Naive thymus-derived CD8-positive, alpha-beta T cell (primary cell): ENCODE results near the gene POLR2L. TPM values are rescaled to one million over a fixed set of nuclear protein-coding genes. Genes with fewer than 3 reads are reported as not detected.

Source experiments
- ATAC-seq, 2 donors: fragments of 150-1000 bp; cut with Tn5 transposase in 1 of 2; sonication (Bioruptor Pico), chemical (Tn5 transposase) in 1 of 2; 1 replicate in 1 of 2; 2 replicates in 1 of 2; pipeline ENCODE4 v1.10.0; 2021; ENCODE audit warnings: mild to moderate bottlenecking in 2 of 2, moderate library complexity in 2 of 2
- POLR2A ChIA-PET: fragments of 350-600 bp; sonication (Branson Sonifier 250); formaldehyde crosslinking; loops from one replicate; lab custom pipeline; 2021; ENCODE audit warnings: antibody characterized with exemption; lab: Charles Lee
- DNase-seq, 10 donors: peaks; one replicate each; pipeline versions ENCODE4 v3.0.0 to v3.0.0-alpha.2; 2020 to 2022
- H3K27ac Mint-ChIP-seq, 10 donors: one replicate each; pipeline ENCODE4 v1.8.0; 2020 to 2022; ENCODE audit warnings: mild to moderate bottlenecking in 10 of 10, mixed read lengths in 10 of 10, moderate library complexity in 4 of 10, inconsistent platforms in 1 of 10
- H3K27me3 Mint-ChIP-seq, 5 donors: one replicate each; pipeline ENCODE4 v1.8.0; 2021 to 2022; ENCODE audit warnings: mixed read lengths in 5 of 5
- H3K36me3 Mint-ChIP-seq, 3 donors: one replicate each; pipeline ENCODE4 v1.8.0; 2020 to 2022; ENCODE audit warnings: mixed read lengths in 3 of 3, mild to moderate bottlenecking in 2 of 3, inconsistent platforms in 1 of 3
- H3K4me1 Mint-ChIP-seq, 4 donors: one replicate each; pipeline ENCODE4 v1.8.0; 2021 to 2022; ENCODE audit warnings: mixed read lengths in 4 of 4
- H3K4me3 Mint-ChIP-seq, 10 donors: one replicate each; pipeline ENCODE4 v1.8.0; 2020 to 2022; ENCODE audit warnings: mild to moderate bottlenecking in 10 of 10, mixed read lengths in 10 of 10, moderate library complexity in 6 of 10, inconsistent platforms in 1 of 10
- H3K9me3 Mint-ChIP-seq, 9 donors: one replicate each; pipeline ENCODE4 v1.8.0; 2020 to 2022; ENCODE audit warnings: mixed read lengths in 9 of 9, mild to moderate bottlenecking in 3 of 9, inconsistent platforms in 1 of 9, moderate library complexity in 1 of 9
- polyA plus RNA-seq, 3 donors: library from polyadenylated mRNA; unstranded; fragments of 300-500 nt; fragmentation: Illumina TruSeq; gene quantifications; one replicate each; pipeline ENCODE4 v1.2.3, GENCODE V29; 2021
- total RNA-seq, 8 experiments: library from RNA in 2 of 8; stranded (reverse) in 2 of 8; gene quantifications; one replicate each; pipeline ENCODE4 v1.2.3 and lab custom pipeline; 2021 to 2026

The POLR2L gene
- total and polyA plus RNA-seq, 5 experiments from 2014 or later = 50.3 to 102 (median 96.5) TPM

DNA sequence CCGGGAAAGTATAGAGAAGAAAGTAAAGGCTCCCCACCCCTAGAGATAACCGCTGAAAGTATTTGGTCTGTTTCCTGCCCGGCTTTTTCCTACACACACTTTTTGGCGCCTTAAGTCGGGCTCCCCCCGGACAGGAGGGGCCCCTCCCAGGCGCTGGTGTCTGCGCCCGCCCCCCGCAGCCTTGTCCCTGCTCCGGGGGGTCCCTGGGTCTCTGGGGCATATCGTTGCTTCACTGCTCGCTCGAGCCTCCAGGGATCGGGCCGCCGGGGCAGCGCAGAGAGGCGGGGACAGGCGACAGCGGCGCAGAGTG, 15.5 kb downstream of the POLR2L start:
- Mint-ChIP-seq H3K4me3 (peak overlapping the region; percentile 61 to 81 (median 70)), H3K4me1 (peaks cover 7 to 52% (median 39%) of the 10 kb centered on the region in 4 donors), H3K36me3 (peaks cover 0 to 31% (median 12%) of the 10 kb centered on the region in 3 donors), H3K27ac (no peak overlapping the region), H3K27me3 (peaks cover 0 to 40% (median 14%) of the 10 kb centered on the region in 5 donors), H3K9me3 (no peaks in the 10 kb centered on the region)
- ATAC-seq (peak; percentile 7 to 17), DNase-seq (no peak)
- POLR2A ChIA-PET = interaction anchor here (0.8 to 3.0 kb wide), 3 partner anchors 14 to 26 kb away, joined by 3 to 10 read pairs (median 4); no protein-coding TSS in a partner anchor

- peaks cover 0 to 40% (median 14%) of the 10 kb centered on the region in 5 donors for H3K27me3 Mint-ChIP-seq
- ATAC-seq (no peak), DNase-seq (no peak)
- H3K4me3 Mint-ChIP-seq = peak overlapping the region; percentile 61 to 81 (median 70)
- H3K9me3 Mint-ChIP-seq = no peaks in the 10 kb centered on the region
- H3K27ac Mint-ChIP-seq = no peak overlapping the region
- H3K36me3 Mint-ChIP-seq = peaks cover 0 to 34% (median 12%) of the 10 kb centered on the region in 3 donors
- POLR2A ChIA-PET = interaction anchor here (0.6 to 3.0 kb wide), 6 partner anchors 15 to 134 kb away, joined by 3 to 10 read pairs (median 4); partner anchors contain the start of gene TSPAN4
- H3K4me1 Mint-ChIP-seq = peaks cover 7 to 51% (median 37%) of the 10 kb centered on the region in 4 donors
Measured at GRCh38 chr11:826227-826621, 16.1 kb downstream of the POLR2L start.

DNA sequence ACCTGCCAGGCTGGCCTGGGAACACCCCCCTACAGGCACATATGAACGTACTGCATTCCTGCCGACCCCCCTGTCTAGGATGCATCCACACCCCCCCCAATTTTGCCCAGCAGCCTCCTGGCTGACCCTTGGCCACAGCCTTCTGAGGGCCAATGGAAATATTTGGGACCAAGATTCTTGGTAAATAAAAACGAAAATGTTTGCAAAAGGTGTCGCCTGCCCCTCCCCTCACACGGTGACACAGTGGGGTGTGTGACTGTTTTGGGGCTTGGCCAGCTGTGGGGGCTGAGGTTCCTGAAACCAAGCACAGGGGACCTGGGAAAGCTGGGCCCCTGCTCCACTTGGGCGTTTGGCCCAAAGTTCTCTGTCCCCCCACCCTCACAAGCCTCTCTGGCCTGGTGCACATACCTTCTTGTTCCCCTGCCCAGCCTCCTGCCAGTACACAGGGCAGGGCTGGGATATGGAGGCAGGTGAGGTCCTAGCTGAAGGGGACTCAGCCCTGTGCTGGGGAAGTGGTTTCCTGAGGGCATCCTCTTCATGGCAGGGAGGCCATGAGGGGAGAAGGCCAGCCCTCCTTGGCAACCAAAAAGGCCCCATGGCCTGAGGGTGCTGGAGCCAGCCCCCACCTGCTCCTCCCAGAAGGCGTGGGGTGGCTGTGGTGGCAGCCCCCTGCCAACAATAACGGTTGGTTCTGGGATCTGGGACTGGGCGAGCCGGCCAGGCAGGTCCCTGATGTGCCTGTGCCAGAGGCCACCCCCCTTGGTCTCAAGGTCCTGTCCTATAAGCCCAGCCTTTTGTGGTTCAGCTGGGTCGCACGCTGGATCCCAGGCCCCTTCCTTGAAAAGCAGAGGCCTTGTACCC, 16.7 kb downstream of the POLR2L start:
- peaks cover 0 to 40% (median 14%) of the 10 kb centered on the region in 5 donors for H3K27me3 Mint-ChIP-seq
- POLR2A ChIA-PET = interaction anchor here (0.6 to 3.0 kb wide), 7 partner anchors 15 to 133 kb away, joined by 3 to 10 read pairs (median 4); partner anchors contain the start of genes PIDD1 and TSPAN4
- H3K36me3 Mint-ChIP-seq = peaks cover 0 to 34% (median 12%) of the 10 kb centered on the region in 3 donors
- H3K27ac Mint-ChIP-seq = peak overlapping the region in 1 of 10 donors; percentile 28
- no peak overlapping the region for H3K4me3 Mint-ChIP-seq
- peaks cover 10 to 53% (median 42%) of the 10 kb centered on the region in 4 donors for H3K4me1 Mint-ChIP-seq
- no peaks in the 10 kb centered on the region for H3K9me3 Mint-ChIP-seq
- no peak for ATAC-seq
- DNase-seq = no peak

DNA sequence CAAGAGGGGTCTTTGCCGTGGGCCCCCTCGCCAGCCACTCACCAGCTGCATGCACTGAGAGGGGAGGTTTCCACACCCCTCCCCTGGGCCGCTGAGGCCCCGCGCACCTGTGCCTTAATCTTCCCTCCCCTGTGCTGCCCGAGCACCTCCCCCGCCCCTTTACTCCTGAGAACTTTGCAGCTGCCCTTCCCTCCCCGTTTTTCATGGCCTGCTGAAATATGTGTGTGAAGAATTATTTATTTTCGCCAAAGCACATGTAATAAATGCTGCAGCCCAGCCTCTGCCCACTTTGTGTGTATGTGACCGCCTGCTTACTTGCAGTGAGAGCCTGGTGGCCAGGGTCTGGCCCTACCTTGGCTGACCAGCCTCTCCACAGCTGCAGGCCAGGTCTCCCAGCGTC, 17.4 kb downstream of the POLR2L start:
- ATAC-seq = no peak
- peaks cover 0 to 38% (median 14%) of the 10 kb centered on the region in 5 donors for H3K27me3 Mint-ChIP-seq
- no peaks in the 10 kb centered on the region for H3K9me3 Mint-ChIP-seq
- H3K4me1 Mint-ChIP-seq = peaks cover 10 to 46% (median 44%) of the 10 kb centered on the region in 4 donors
- POLR2A ChIA-PET = interaction anchor here (1.0 to 3.0 kb wide), 3 partner anchors 16 to 20 kb away, joined by 4 to 10 read pairs (median 5); partner anchors contain the start of genes PIDD1 and RPLP2
- DNase-seq = no peak
- H3K4me3 Mint-ChIP-seq = no peak overlapping the region
- peak overlapping the region in 1 of 10 donors; percentile 28 for H3K27ac Mint-ChIP-seq
- H3K36me3 Mint-ChIP-seq = peaks cover 0 to 34% (median 12%) of the 10 kb centered on the region in 3 donors

GRCh38 chr11:824292-824880, 17.9 kb downstream of the POLR2L start:
- no peak overlapping the region for H3K4me3 Mint-ChIP-seq
- no peaks in the 10 kb centered on the region for H3K9me3 Mint-ChIP-seq
- no peak for ATAC-seq
- peaks cover 0 to 34% (median 12%) of the 10 kb centered on the region in 3 donors for H3K36me3 Mint-ChIP-seq
- H3K27me3 Mint-ChIP-seq = peaks cover 0 to 33% (median 14%) of the 10 kb centered on the region in 5 donors
- no peak for DNase-seq
- POLR2A ChIA-PET = interaction anchor here (1.0 to 3.0 kb wide), 3 partner anchors 15 to 20 kb away, joined by 4 to 10 read pairs (median 5); partner anchors contain the start of genes PIDD1 and RPLP2
- peaks cover 7 to 41% (median 40%) of the 10 kb centered on the region in 4 donors for H3K4me1 Mint-ChIP-seq
- H3K27ac Mint-ChIP-seq = no peak overlapping the region

GRCh38 chr11:823441-824291, 18.7 kb downstream of the POLR2L start:
- H3K36me3 Mint-ChIP-seq = peaks cover 0 to 34% (median 12%) of the 10 kb centered on the region in 3 donors
- peak overlapping the region in 1 of 10 donors; percentile 62 for H3K27ac Mint-ChIP-seq
- no peak overlapping the region for H3K4me3 Mint-ChIP-seq
- peaks cover 0 to 26% (median 11%) of the 10 kb centered on the region in 5 donors for H3K27me3 Mint-ChIP-seq
- no peaks in the 10 kb centered on the region for H3K9me3 Mint-ChIP-seq
- ATAC-seq (no peak), DNase-seq (no peak)
- H3K4me1 Mint-ChIP-seq = peaks cover 7 to 36% (median 34%) of the 10 kb centered on the region in 4 donors
- POLR2A ChIA-PET = interaction anchor here (0.7 to 6.0 kb wide), 6 partner anchors 9 to 194 kb away, joined by 3 to 127 read pairs (median 6); partner anchors contain the start of genes CD151, CRACR2B and RPLP2

DNA sequence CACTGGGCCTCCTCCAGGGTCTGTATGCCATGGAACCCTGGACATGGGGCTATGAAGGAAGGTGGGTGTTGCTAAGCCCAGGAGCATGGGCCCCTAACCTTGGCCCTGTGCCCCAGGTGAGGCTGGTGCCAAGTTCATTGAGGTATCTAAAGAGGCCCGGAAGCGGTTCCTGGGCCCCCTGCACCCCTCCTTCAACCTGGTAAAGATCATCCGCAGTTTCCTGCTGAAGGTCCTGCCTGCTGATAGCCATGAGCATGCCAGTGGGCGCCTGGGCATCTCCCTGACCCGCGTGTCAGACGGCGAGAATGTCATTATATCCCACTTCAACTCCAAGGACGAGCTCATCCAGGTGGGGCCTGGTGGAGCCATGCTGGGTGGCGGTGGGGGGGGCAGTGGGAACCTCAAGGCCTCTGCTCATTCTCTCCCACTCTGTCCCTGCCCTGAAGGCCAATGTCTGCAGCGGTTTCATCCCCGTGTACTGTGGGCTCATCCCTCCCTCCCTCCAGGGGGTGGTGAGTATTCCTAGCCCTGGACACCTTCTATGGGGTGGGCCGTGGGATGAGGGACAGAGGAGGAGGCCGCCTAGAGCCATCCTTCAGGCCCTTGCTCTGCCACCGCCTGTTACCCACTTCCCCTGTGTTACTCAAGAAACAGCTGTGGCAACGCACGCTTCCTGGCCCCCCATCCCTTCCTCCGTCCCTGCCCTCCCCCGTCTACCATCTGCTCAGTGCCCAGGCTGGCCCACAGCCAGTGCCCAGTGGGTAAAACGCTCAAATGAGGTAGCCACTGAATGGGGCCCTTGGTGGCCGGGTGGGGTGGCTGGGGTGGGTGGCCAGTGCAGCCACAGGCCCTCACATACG, 20.6 kb downstream of the POLR2L start:
- Mint-ChIP-seq H3K4me3 (peak overlapping the region in 9 of 10 donors; percentile 44 to 92 (median 87)), H3K4me1 (peaks cover 4 to 28% (median 23%) of the 10 kb centered on the region in 4 donors), H3K36me3 (peaks cover 0 to 34% (median 12%) of the 10 kb centered on the region in 3 donors), H3K27ac (peak overlapping the region in 3 of 10 donors; percentile 4 to 43 (median 14)), H3K27me3 (peaks cover 0 to 14% (median 0%) of the 10 kb centered on the region in 5 donors), H3K9me3 (no peaks in the 10 kb centered on the region)
- DNase-seq (no peak), ATAC-seq (no peak)
- POLR2A ChIA-PET = interaction anchor here (1.5 to 6.0 kb wide), 6 partner anchors 11 to 21 kb away, joined by 8 to 127 read pairs (median 74); partner anchors contain the start of genes CD151, CRACR2B, PIDD1 and POLR2L

- DNase-seq = no peak
- Mint-ChIP-seq H3K4me1 (peaks cover 4 to 23% (median 20%) of the 10 kb centered on the region in 4 donors), H3K36me3 (peaks cover 0 to 34% (median 12%) of the 10 kb centered on the region in 3 donors), H3K27ac (peak overlapping the region in 7 of 10 donors; percentile 62 to 92 (median 77)), H3K27me3 (peaks cover 0 to 9% (median 0%) of the 10 kb centered on the region in 5 donors), H3K4me3 (peak overlapping the region; percentile 79 to 92 (median 88)), H3K9me3 (no peaks in the 10 kb centered on the region)
- no peak for ATAC-seq
- POLR2A ChIA-PET = interaction anchor here (1.0 to 6.0 kb wide), 11 partner anchors 10 to 125 kb away, joined by 3 to 127 read pairs (median 24); partner anchors contain the start of genes CD151, CHID1, CRACR2B and GATD1
Measured at GRCh38 chr11:820655-821511, 21.4 kb downstream of the POLR2L start.

DNA sequence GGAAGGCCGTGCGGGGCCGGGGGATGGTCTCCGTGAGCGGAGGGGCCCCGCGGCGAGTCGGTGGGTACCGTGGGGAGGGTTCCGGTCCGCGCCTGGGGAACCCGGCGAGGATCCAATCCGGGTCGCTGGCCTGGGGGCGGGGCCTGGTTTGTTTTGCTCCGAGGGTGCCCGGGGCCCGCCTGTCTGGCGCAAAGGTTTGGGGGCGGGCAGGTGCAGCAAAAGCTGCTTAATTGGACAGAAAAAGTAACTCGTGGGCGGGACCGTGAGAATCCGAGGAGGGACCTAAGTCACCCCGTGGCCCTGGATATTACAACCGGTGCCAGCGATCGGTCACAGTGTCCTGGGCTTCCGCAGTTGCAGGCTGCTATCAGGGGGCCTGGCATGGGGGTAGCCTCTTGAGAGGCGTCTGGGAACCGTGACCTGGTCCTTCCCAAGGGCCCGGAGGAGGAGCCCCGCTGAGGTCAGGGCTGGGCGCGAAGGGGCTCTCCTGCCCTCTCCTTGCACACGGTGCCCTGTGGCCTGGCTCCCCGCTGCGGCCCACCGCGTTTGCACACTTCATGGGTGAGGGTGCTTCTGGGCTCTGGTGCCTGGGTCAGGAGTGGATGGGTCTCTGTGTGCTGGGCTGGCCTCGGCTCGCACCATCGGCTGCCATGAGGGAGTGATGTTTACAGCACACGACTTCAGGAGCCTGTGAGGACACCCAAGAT, 22.2 kb downstream of the POLR2L start:
- peak overlapping the region; percentile 79 to 92 (median 88) for H3K4me3 Mint-ChIP-seq
- peaks cover 0 to 5% (median 0%) of the 10 kb centered on the region in 5 donors for H3K27me3 Mint-ChIP-seq
- H3K9me3 Mint-ChIP-seq = no peaks in the 10 kb centered on the region
- peak overlapping the region; percentile 57 to 95 (median 89) for H3K27ac Mint-ChIP-seq
- H3K4me1 Mint-ChIP-seq = peaks cover 4 to 22% (median 20%) of the 10 kb centered on the region in 4 donors
- H3K36me3 Mint-ChIP-seq = peaks cover 0 to 28% (median 10%) of the 10 kb centered on the region in 3 donors
- POLR2A ChIA-PET = interaction anchor here (0.6 to 6.0 kb wide), 17 partner anchors 9 to 613 kb away, joined by 3 to 127 read pairs (median 9); partner anchors contain the start of genes BET1L, CD151, CHID1 and CRACR2B
- DNase-seq (peak; percentile 92 to 97 (median 96)), ATAC-seq (peak; percentile 79 to 81)
